HG02623 (cell line): ENCODE measurements around the gene MISP3.
A peak's percentile ranks its signal among the peaks of the same experiment; 100 is the strongest.

Experiments
- ATAC-seq: cut with Tn5 transposase; IDR thresholded peaks from one replicate; pipeline ENCODE4 v1.9.1; 2021; ENCODE audit warnings: moderate library complexity; ENCODE audit not compliant: unreplicated experiment

MISP3 gene

DNA sequence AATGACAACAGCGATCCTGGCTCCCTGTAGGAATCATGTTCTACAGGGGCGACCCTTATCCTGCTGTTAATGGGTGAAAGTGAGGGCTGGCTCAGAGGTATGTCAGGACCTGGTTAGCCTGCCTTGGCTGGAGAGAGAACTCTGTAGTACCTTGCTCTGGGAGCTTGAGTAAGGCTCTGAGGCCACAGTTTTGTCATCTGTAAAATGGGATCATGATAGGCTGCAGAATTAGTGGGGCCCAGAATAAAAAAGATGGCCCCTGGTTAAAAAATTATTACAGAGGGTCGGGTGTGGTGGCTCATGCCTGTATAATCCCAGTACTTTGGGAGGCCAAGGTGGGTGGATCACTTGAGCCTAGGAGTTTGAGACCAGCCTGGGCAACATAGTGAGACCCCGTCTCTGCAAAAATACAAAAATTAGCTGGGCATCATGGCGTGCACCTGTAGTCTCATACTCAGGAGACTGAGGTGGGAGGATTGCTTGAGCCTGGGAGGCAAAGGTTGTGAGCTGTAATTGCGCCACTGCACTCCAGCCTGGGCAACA is 28.5 kb downstream of the MISP3 start:
- ATAC-seq: no peak

DNA sequence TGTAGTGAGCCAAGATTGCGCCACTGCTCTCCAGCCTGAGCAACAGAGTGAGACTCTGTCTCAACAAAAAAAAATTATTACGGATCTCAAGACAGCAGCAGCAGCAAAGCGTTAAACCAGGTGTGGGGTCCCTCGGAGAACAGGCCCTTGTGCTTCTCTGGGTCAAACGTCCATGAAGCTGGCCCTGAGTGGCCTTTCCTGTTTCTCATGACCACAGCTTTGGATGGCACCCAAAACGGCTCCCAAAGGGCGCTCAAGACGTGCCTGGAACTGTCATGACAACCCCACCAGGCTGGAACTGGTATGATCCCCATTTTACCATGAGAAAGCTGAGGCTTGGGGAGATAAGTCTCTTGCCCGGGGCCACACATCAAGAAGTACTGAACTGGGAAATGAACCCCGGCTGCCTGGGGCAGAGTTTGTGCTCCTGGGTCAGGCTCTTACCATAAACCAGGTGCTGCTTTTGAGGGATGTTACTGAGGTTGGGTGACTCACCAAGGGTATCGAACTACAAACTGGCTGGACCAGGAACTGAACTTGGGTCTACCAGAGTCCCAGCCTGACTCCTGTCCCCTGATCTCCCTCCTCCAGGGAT is 29.6 kb downstream of the MISP3 start:
- no peak for ATAC-seq

DNA sequence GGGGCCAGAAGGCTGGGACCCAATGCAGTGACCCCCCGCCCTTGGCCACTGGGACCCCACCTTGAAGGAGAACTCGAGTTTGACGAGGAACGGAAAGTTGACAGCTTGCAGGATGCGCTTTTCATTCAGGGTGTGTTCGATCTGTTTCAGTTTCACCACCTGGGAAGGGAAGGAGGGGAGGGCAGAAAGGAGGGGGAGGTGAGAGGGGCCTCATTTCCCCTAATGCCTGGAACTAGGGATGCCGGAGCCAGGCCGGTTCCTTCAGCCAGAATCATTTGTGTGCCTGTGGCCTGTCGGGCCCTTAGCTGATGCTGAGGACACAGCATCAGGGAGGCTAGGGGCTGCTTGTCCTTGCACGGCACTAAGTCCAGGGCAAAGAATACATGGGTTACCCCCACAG is 30.2 kb downstream of the MISP3 start:
- ATAC-seq: no peak

DNA sequence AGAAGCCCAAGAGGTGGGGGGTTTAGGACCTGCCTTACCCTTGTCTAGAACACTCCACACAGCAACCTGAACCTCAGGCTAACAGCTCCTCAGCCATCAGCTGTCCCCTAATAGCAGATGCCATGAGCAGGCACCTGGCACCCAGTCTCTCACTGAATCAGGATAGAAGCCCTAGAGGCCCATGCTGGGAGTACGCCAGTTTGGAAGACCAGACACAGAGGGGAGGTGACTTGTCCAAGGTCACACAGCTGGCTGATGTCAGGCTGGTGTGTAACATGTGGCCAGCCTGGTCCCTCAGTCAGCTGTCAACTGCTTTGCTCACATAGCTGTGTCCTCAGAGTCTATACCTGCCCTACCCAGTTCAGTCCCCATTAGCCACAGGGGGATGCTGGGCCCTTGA is 30.7 kb downstream of the MISP3 start:
- ATAC-seq: no peak

DNA sequence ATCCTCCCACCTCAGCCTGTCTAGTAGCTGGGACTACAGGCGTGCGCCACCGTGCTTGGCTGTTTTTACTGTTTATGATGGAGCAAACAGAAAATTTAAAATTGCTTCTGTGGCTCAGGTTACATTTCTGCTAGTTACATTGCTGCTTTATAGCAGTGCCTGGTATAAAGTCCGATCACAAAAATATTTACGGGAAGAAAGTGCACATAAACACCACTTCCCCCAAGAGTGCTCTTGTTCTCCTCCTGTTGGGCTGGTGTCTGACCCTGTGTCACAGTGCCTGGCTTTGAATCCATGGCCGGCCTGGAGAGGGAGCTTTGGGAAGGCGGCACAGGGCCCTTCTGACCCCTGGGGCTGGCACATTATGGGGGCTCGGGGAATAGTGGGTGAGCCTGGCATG is 33.1 kb downstream of the MISP3 start:
- no peak for ATAC-seq

DNA sequence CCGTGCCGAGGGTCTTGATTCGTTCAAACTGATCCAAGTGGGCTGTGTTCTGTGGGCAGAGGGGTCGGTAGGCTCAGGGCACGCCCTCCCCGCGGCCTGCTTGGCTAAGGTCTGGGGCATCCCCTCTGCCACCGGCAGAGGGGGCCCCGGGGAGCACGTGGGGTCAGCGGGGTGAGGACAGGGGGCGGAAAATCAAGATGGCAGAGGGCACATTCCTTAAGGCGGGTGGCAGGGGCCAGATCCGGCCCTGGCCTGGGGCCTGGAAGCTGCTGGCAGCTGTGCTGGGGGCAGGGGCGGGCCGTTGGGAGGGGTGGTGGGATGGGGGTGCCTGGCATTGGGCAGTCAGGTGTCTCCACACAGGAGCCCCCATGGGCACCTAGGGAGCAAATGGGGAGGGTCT is 34.3 kb downstream of the MISP3 start:
- no peak for ATAC-seq

DNA sequence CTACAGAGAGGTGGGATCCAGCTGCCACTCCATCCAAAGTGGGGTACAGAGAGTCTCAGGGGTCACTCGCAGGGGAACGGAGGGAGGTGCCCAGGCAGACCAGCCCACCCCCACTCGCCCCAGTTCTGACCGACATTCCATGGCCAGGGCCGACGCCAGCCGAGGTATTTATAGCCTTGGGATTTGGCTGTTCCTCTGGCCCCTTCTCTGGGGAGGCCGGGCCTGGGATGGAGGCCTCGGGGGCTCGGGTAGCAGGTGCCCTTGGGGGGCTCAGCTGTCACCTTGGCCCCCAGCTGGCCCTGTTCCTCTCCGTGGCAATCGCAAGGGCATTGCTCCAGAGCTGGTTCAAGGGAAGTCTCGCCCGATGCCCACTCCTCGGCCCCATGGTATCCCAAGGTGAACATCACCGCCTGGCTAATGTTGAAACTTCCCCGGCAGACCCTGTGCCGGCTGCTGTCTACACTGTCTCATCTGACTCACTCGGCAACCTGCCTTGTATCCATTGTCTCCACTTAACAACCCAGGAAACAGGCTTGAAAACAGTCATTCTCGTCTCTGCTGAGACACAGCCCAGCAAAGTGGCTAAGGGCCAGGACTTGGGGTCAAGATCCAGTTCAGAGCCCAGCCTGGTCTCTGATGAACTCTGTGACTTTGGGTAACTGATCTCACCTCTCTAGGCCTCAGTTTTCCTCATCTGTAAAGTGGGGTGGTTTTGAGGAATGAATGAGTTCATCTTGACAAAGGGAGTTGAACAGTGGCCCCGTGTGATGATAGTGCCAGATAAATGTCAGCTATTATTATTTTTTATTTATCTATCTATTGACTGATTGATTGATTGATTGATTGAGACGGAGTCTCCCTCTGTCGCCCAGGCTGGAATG is 35.2 kb downstream of the MISP3 start:
- ATAC-seq: no peak

DNA sequence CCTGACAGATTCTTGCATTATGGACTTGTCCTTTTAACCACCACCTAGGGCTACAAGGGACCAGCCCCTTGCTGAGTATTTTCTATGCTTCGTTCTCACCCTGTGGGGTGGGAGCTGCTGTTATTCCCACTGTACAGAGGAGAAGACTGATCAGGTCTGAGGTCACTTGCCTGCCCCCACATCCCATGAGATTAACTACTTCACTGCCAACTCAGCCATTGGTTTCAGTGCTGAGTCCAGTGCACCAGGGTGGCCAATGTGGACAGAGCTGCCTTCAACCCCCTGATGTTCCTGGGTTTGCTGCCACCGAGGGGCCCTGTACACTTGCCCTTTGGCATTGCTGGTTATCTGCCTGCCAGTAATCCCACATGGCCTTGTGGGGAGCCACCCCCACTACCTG is 38.1 kb downstream of the MISP3 start:
- ATAC-seq: no peak

DNA sequence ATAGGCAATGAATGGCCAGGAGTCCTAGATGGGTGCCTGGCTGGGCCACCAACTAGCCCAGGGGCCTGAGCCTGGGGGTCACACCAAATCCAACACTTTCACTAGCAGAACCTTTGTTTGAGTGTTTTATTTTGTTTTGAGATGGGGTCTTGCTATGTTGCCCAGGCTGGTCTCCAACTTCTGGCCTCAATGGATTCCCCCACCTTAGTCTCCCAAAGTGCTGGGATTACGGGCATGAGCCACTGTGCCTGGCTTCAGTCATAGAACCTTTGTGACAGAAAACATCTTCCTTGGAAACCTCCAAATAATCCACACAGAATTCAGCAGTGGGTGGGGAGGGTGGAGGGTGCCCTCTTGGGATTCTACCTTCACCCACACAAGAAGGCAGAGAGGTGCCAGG is 38.9 kb downstream of the MISP3 start:
- ATAC-seq: no peak

DNA sequence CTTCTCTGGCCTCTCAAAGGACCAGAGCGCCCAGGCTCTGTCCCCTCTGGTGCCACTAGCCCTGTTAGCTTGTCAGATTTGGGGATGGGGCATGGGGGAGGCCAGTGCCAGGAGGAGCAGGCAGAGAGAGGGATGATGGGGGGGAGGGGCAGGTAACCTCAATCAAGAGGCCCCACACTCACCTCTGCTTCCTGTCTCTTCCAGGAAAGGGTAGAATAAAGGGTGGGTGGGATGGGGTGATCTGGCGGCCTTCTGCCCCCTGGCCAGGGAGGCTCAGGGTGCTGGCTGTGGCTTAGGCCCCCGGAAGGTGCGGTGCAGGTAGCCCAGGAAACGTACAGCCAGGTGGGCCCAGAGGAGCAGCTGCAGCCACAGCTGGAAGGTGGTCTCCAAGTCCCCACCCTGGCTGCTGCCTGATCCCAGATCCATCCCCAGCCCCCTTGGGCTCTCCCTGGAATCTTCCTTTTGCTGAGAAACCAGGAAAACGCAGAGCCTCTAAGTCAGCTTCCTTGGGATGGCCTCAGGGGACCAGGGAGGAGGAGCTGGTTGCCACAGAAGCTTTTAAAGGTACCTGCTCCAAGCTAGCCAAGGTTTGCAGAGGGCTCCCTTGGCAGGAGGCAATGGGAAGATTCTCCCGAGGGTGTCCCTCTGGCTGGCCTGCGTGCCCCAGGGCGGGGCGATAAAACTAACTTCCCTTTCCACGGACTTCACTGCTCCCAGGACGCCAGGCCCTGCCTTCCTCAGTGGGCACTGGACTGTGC is 39.6 kb downstream of the MISP3 start:
- ATAC-seq: no peak

DNA sequence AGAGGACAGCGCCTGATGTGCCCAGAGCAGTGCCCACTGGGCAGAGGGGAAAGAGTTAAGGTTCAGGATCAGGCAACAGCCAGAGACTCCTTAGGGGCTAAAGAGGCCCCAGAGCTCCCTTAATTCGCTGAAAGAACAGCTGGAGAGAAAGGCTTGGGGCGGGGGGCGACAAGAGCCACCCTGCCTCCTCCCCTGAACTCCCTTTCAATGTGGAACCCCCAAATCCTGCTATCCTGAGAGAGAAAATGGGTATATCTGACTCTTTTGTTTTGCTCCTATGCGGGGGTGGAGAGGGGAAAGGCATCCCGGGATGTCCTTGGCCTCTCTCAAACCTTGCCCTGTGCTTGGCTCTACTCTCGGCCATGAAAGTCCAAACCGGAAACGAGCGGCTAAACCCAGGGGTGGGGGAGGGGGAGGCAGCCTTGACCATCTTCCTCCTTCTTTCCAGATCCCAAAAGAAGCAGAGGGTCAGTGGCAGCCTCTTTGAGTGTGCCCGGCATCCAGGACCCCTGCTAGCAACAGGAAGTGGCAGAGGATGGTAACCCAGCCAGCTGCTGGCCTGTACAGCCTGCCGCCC is 40.3 kb downstream of the MISP3 start:
- ATAC-seq: no peak

DNA sequence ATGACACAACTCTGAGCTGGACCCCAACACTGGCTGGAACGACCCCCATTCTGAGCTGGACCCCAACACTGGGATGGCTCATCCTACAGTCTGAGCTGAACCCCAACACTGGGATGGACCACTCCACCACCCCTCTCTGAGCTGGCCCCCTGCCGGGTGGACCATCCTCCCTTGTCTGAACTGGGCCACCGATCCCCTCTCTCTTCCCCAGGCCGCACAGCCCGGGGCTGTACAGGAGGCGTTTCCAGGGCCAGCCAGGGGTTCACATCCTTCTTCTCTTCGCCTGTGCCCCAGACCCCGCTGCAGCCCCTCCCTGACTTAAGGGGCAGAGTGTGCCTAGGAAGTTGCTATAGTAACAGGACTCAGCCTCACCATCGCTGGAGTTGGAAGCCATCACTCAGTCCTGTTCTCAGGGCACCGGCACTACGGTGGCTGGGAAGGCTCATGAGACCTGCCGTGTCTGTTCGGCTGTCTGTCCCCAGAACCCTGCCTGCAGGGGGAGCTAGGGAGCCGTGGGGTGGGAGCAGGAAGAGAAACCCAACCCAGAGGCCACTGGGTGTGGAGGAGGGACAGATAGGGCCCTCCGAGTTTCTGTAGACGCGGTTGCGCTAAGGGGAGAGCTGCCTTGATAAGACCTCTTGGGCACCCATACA is 41.3 kb downstream of the MISP3 start:
- ATAC-seq: no peak

DNA sequence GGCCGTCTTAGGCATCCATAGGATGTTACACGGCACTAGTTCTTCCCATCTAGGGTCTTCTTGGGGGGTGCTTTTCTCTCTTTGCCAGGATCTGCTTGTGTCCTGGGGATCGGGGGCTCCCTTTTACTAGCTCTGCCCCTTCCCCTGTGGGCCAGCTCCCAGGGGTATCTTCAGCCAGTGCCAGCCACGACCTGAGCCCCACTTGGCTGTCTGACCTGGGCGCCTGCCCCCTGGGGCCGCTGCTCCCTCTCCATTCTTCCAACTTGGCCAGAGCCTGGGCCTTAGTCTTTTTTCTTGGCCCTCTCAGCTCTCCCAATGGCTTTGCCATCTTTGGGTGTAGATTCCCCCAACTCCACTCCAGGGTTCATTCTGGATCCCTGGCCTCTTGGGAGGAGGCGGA is 41.9 kb downstream of the MISP3 start:
- ATAC-seq: no peak

DNA sequence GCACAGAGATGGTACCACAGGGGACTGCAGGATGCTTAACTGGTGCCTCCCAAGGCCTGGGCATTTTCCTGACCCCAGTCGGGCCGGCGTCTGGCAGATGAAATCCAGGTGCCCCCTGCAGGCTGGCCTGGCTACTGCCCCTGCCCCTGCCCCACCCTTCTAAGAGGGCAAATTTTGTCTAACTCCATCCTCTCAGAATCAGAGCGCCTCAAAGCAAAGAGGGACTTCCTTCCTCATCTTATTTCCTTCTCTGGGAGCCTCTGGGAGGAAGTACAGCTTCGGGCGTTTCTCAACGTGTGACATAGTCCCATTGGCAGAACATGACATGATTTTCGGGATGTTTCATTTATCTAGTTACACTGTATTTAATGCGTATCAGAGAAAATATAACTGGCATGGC is 42.3 kb downstream of the MISP3 start:
- no peak for ATAC-seq

DNA sequence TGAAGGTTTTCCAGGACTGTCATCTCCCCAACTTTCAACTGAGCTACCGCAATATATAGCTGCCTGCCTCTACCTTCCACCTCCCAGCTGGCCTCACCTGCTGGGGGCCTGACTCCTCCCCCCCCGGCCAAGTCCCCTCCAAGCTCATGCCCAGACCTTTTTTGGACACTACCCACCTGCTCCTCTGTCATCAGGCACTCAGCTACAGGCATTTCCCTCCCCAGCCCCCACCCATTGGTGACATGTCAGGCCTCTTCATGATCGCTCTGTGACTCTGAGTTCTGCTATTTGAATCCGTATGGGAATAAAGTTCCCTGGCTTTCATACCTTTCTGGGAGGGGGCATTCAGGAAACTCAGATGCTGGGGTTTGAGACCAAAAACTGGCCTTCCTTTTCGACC is 43.2 kb downstream of the MISP3 start:
- ATAC-seq: no peak

DNA sequence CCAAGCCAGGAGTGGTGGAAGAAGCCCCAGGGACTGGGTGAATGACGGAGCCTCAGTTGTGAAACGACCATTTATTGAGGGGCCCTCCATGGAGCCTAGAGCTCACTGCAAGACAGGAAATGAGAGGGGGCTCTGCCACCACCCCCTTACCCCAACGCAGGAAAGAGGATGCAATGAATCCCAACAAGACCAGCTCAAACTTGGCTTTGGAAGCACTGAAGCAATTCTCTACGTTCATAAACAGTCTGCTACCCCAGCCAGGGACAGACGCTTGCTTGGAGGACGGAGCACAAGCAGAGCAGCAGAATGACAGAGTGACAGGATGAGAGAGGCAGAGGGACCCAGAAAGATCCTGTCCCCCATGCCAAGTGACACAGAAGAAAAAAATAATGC is 43.9 kb downstream of the MISP3 start:
- ATAC-seq: no peak

DNA sequence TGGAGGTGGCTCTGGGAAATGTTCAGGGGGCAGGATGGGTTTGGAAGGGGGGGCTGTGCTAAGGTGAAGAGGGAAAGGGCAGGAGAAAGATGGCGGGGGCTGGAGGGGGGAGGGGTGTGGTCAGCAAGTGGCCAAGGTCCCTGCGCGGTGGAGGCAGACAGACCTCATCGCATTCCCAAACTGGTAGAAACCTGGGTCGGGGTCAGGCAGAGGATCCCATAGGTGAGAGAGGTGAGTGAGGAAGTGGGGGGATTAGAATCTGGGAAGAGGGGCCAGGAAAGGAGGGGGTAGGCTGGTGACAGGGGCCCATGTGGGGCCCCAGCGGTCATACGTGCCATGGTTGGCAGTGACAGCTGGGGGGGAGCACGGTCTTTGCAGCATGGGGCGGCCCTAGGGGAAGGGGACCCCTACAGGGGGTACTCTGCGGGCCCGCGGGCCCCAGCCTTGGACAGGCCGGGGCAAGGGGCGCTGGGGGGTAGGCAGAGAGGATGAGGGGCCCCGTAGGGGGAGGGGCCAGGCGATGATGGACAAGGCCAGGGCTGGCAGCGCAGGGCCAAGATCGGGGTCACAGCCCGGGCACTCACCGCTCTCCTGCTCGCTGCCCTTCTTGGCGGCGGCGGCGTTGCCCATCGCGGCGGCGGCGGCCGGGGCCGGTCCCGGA is 44.5 kb downstream of the MISP3 start:
- peak; percentile 4 for ATAC-seq

DNA sequence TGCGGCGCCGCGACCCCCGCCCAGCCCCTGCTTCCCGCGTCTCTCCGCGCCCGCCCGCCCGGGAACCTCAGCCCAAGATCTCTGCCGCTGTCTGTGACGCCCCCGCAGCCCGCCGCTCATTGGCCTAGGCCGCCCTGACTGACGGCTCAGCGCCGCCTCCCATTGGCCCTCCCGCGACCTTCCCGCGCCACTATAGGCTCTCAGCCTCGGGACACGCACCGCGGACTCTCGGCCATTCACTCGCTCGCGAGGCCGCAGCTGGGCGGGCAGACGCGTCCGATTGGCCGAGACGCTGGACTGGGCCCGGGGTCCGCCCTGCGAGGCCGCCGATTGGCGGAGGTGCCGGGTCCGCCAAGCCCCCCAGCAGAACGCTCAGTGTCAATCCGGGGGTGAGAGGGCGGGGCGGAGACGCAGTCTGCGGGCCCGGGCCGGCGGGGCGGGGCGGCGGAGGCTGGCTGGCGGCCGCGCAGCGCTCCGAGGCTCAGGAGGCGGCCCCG is 45.1 kb downstream of the MISP3 start, which contains the start of gene PRKACA:
Gene PRKACA (minus strand): TSS at position 95 of the 497 bp plus-strand sequence. CDS start 215 bp downstream, outside the sequence.
- peak; percentile 90 for ATAC-seq

DNA sequence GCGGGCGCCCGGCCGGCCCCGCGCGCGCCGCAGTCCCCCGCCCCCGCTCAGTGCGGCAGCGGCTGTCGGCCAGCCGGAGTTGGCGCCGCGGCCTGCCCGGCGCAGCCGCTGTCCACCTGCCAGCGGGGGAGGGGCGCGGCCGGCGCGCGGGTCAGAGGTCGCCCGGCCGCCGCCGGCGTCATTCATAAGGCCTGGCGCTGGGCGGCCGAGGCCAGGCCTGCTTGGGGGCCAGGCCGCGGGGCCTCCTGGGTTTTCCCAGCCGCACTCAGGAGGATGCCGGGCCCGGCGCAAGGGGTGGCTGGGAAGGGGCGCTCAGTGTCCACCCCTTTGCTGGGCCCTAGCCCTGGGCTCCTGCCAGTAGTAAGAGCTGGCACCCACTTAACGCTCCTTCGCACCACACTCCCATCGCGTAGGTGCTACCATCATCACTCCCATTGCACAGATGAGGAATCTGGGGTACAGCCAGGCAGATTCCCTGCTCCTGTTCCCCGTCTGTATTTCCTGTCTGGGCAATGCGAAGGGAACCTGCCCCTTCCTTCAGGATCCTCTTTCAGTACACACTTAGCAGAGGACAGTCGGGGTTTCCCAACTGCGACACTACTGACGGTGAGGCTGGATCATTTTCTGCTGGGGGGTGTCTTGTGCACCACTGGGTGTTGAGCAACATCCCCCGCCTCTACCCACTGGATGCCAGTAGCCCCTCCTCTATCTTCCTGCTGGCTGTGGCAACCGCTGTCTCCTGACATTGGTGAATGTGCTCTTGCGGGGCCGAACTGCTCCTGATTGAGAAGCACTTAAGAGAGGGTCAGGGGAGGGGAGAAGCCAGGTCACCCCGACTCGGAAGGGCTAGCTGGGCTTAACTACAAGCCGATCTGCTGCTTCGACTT is 45.8 kb downstream of the MISP3 start:
- ATAC-seq: peak; percentile 27
